PC-3 (cell line): ENCODE data around the gene PLXNA4. TPM values are rescaled to one million over a fixed set of nuclear protein-coding genes. Genes with fewer than 3 reads are reported as not detected.

ENCODE experiments used
- ATAC-seq: fragments of 200-7000 bp; cut with Tn5 transposase; 2 replicates; pipeline ENCODE4 v1.9.1; 2020; ENCODE audit warnings: mild to moderate bottlenecking, moderate library complexity
- BruUV-seq: library from RNA; stranded (reverse); fragments of 400-500 nt; replicated peaks from 2 replicates; lab custom pipeline; 2021; lab: Mats Ljungman, UMichigan
- CTCF ChIA-PET: fragments of 300-600 bp; sonication (Branson Sonifier 250); formaldehyde crosslinking; loops from one replicate; lab custom pipeline; 2022; ENCODE audit warnings: antibody characterized with exemption; lab: Charles Lee
- POLR2A ChIA-PET: fragments of 300-600 bp; sonication (Branson Sonifier 250); formaldehyde crosslinking; loops from one replicate; lab custom pipeline; 2022; ENCODE audit warnings: antibody characterized with exemption; ENCODE audit not compliant: unreplicated experiment; lab: Charles Lee
- DNase-seq: peaks from one replicate; pipeline ENCODE4 v3.0.0-alpha.2; 2015
- H2AFZ ChIP-seq: fragments of 300-600 bp; sonication (generic); 2 replicates; pipeline ENCODE4 v1.6.0; 2016; ENCODE audit warnings: antibody characterized with exemption, low read length
- H3F3A ChIP-seq: fragments of 300-600 bp; sonication (generic); one replicate; pipeline ENCODE4 v1.6.0; 2017; ENCODE audit warnings: antibody characterized with exemption, low read length, control low read depth, mild to moderate bottlenecking; ENCODE audit not compliant: unreplicated experiment
- H3K27ac ChIP-seq: fragments of 300-600 bp; sonication (generic); 2 replicates; pipeline ENCODE4 v1.5.1; 2016; ENCODE audit warnings: mild to moderate bottlenecking, low read length
- H3K27me3 ChIP-seq: fragments of 300-600 bp; sonication (generic); 2 replicates; pipeline ENCODE4 v1.6.1; 2016; ENCODE audit warnings: low read length, mixed read lengths
- H3K36me3 ChIP-seq: fragments of 300-600 bp; sonication (generic); 2 replicates; pipeline ENCODE4 v1.6.1; 2016; ENCODE audit warnings: low read depth, mixed run types, low read length, mixed read lengths
- H3K4me1 ChIP-seq: fragments of 300-600 bp; sonication (generic); 2 replicates; pipeline ENCODE4 v1.5.1; 2016; ENCODE audit warnings: low read length; ENCODE audit not compliant: insufficient read depth
- H3K4me2 ChIP-seq: fragments of 300-600 bp; sonication (generic); 2 replicates; pipeline ENCODE4 v1.6.0; 2016; ENCODE audit warnings: low read length
- H3K4me3 ChIP-seq: fragments of 300-600 bp; sonication (generic); 2 replicates; pipeline ENCODE4 v1.5.1; 2016; ENCODE audit warnings: mild to moderate bottlenecking, low read length, mixed read lengths
- H3K79me2 ChIP-seq: fragments of 300-600 bp; sonication (generic); 2 replicates; pipeline ENCODE4 v1.6.1; 2017; ENCODE audit warnings: low read length, mixed read lengths
- H3K9ac ChIP-seq: fragments of 300-600 bp; sonication (generic); 2 replicates; pipeline ENCODE4 v1.6.0; 2016; ENCODE audit warnings: mild to moderate bottlenecking, low read length
- H3K9me2 ChIP-seq: fragments of 300-600 bp; sonication (generic); replicated peaks from 2 replicates; pipeline ENCODE4 v1.6.1; 2016; ENCODE audit warnings: mixed run types, low read length, mixed read lengths
- H3K9me3 ChIP-seq: fragments of 300-600 bp; sonication (generic); 2 replicates; pipeline ENCODE4 v1.6.1; 2016; ENCODE audit warnings: low read length, mixed read lengths
- H4K20me1 ChIP-seq: fragments of 300-600 bp; sonication (generic); 2 replicates; pipeline ENCODE4 v1.6.1; 2016; ENCODE audit warnings: low read length, mixed read lengths
- EZH2 ChIP-seq: fragments of 300-600 bp; sonication (generic); IDR thresholded peaks from one replicate; pipeline ENCODE4 v1.6.1; 2017; ENCODE audit warnings: antibody characterized with exemption, mild to moderate bottlenecking, low read length; ENCODE audit not compliant: unreplicated experiment
- EZH2phosphoT487 ChIP-seq: fragments of 300-600 bp; sonication (generic); IDR thresholded peaks from 2 replicates; pipeline ENCODE4 v1.6.1; 2018; ENCODE audit warnings: mild to moderate bottlenecking, antibody characterized with exemption, low read length, borderline replicate concordance
- intact Hi-C: fragments of 100-400 bp; cut with micrococcal nuclease; formaldehyde crosslinking; loops from 2 replicates; pipeline ENCODE4 v1.9.0; 2023
- total RNA-seq: library from RNA; depleted of rRNA; stranded (reverse); fragments of >200 nt; gene quantifications from 2 replicates; pipeline ENCODE4 v1.2.3, GENCODE V29; 2014
- TF ChIP-seq, protein P1 (sequence below): fragments of 300-600 bp; sonication (generic); conservative IDR thresholded peaks from 2 replicates; pipeline ENCODE4 v1.5.1; 2017; ENCODE audit warnings: antibody characterized with exemption, low read depth, mild to moderate bottlenecking, low read length

PLXNA4 gene
- total RNA-seq, 1 experiment from 2014 or later = 1.2 TPM

DNA sequence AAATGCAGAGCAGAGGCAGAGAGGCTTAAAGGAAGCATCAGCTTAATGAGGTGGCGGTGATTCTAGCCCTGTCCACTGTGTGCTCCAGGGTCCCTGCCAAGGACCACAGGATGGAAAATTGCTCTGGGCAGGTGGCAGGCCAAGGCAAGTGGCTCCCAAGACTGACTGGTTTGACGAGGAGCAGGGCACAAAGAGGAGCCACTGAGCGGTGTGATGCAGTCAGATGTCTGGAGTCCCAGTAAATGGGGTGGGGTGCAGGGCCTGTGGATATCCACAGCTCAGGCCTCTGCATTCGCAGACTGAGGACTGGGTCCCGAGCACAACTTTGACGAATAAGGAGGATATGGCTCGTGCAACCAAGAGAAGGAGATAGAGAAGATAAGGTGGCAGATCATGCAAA lies 385.6 kb downstream of the PLXNA4 start:
- POLR2A ChIA-PET = no interaction called here
- Histone ChIP-seq H3K27me3 (no peaks in the 10 kb centered on the region), H3K9me3 (peaks cover 5% of the 10 kb centered on the region; the same call in 1 of the 2 replicates), H3K36me3 (no peaks in the 10 kb centered on the region), H2AFZ (no peak overlapping the region), H3K9ac (no peak overlapping the region), H3K79me2 (no peaks in the 10 kb centered on the region), H3K4me1 (no peaks in the 10 kb centered on the region), H3K4me3 (no peak overlapping the region), H3K4me2 (no peak overlapping the region), H3F3A (no peaks in the 10 kb centered on the region), H3K9me2 (no peaks in the 10 kb centered on the region), H4K20me1 (no peaks in the 10 kb centered on the region), H3K27ac (no peak overlapping the region)
- CTCF ChIA-PET = no interaction called here
- no TSS peak for BruUV-seq
- TF ChIP-seq, protein P1, sequence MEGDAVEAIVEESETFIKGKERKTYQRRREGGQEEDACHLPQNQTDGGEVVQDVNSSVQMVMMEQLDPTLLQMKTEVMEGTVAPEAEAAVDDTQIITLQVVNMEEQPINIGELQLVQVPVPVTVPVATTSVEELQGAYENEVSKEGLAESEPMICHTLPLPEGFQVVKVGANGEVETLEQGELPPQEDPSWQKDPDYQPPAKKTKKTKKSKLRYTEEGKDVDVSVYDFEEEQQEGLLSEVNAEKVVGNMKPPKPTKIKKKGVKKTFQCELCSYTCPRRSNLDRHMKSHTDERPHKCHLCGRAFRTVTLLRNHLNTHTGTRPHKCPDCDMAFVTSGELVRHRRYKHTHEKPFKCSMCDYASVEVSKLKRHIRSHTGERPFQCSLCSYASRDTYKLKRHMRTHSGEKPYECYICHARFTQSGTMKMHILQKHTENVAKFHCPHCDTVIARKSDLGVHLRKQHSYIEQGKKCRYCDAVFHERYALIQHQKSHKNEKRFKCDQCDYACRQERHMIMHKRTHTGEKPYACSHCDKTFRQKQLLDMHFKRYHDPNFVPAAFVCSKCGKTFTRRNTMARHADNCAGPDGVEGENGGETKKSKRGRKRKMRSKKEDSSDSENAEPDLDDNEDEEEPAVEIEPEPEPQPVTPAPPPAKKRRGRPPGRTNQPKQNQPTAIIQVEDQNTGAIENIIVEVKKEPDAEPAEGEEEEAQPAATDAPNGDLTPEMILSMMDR = no peak
- no peak for TF ChIP-seq EZH2phosphoT487
- TF ChIP-seq EZH2 = no peak
- no peak for DNase-seq
- intact Hi-C loops = no loop called here
- ATAC-seq = no peak

DNA sequence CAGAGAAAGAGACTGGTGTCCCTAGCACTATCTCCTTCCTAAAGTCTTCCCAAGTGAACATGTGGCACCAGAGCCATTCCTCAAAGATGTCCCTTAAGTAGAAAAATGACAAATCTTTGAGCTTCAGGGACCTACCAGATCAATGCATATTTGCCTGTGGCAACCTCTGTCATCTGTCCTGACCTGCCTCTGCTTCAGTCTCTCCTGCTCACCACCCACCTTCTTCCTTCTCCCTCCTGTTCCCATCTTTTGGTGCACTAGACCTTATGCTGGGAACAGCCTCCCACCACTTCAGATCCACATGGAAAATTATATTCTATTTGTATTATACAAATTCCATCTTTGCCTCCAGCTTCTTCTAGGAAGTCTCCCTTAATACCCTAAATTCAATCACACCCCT lies 386.4 kb downstream of the PLXNA4 start:
- BruUV-seq = no TSS peak
- H3K4me1 ChIP-seq = no peaks in the 10 kb centered on the region
- intact Hi-C loops = no loop called here
- H2AFZ ChIP-seq = no peak overlapping the region
- H3K79me2 ChIP-seq = no peaks in the 10 kb centered on the region
- H3K27ac ChIP-seq = no peak overlapping the region
- DNase-seq (no peak), ATAC-seq (no peak)
- no peaks in the 10 kb centered on the region for H3K9me2 ChIP-seq
- CTCF ChIA-PET = no interaction called here
- no peaks in the 10 kb centered on the region for H3K36me3 ChIP-seq
- H3K4me3 ChIP-seq = no peak overlapping the region
- H3K9me3 ChIP-seq = peaks cover 5% of the 10 kb centered on the region; the same call in 1 of the 2 replicates
- no peak overlapping the region for H3K9ac ChIP-seq
- TF ChIP-seq, protein P1 = no peak
- TF ChIP-seq EZH2phosphoT487 (no peak), EZH2 (no peak)
- no peaks in the 10 kb centered on the region for H3F3A ChIP-seq
- no peak overlapping the region for H3K4me2 ChIP-seq
- POLR2A ChIA-PET = no interaction called here
- H3K27me3 ChIP-seq = no peaks in the 10 kb centered on the region
- H4K20me1 ChIP-seq = no peaks in the 10 kb centered on the region

DNA sequence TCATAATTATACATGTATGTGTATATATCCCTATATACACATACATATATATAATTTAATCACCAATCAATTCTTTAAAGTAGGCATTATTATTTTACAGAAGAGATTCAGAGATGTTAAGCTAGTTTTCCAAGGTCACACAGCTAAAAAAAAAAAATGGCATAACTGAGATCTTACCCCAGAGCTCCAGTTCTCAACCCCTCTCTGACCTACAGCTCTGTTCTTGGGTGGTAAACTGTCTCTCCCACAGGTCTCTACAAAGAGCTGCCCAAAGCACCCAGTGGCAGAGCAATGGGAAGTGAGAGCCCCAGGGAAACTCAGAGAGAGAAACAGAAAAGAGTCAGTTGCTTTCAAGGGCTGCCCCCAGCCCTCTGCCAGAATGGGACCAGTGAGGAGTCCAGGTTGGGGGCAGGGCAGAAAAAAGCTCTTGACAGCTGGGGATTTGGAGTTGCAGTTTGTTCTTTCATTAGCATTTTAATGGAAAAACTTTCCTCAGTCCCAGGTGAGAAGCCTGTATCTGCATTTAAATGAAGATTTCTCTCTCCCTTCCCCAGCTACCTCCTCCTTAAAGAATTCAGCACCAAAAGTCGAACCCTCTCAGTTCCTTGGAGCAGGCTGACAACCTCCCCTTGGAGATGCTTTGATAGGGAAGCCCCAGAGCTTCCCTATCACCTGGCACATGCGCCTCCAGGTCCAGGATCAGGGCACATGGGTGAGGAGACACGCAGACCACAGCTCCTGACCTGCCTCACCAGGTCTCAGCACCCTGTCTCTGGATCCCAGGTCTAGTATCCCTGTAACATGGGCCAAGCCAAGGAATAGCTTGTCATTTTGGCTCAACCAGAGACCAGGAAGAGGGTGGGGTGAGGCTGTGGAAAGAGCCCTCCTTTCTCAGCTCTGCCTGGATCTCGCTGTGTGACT lies 388.1 kb downstream of the PLXNA4 start:
- intact Hi-C loops = no loop called here
- H3K4me1 ChIP-seq = no peaks in the 10 kb centered on the region
- no peak for DNase-seq
- H3K9ac ChIP-seq = no peak overlapping the region
- no TSS peak for BruUV-seq
- H3K36me3 ChIP-seq = no peaks in the 10 kb centered on the region
- no peak for ATAC-seq
- H2AFZ ChIP-seq = no peak overlapping the region
- H3F3A ChIP-seq = no peaks in the 10 kb centered on the region
- H3K9me3 ChIP-seq = peaks cover 5% of the 10 kb centered on the region; the same call in 1 of the 2 replicates
- H3K79me2 ChIP-seq = no peaks in the 10 kb centered on the region
- no peak overlapping the region for H3K27ac ChIP-seq
- TF ChIP-seq EZH2 (no peak), EZH2phosphoT487 (no peak)
- TF ChIP-seq, protein P1 = no peak
- H4K20me1 ChIP-seq = no peaks in the 10 kb centered on the region
- no peaks in the 10 kb centered on the region for H3K9me2 ChIP-seq
- H3K4me3 ChIP-seq = no peak overlapping the region
- H3K27me3 ChIP-seq = no peaks in the 10 kb centered on the region
- CTCF ChIA-PET = no interaction called here
- POLR2A ChIA-PET = no interaction called here
- no peak overlapping the region for H3K4me2 ChIP-seq
